ENCODE measurements around the gene RBM8A. TPM values are rescaled to one million over a fixed set of nuclear protein-coding genes. Genes with fewer than 3 reads are reported as not detected.

The RBM8A gene
- total RNA-seq, 3 donors from 2014 or later (not counting 1 experiment from before 2014, with no cell fraction given) = 172 to 204 (median 200) TPM

DNA sequence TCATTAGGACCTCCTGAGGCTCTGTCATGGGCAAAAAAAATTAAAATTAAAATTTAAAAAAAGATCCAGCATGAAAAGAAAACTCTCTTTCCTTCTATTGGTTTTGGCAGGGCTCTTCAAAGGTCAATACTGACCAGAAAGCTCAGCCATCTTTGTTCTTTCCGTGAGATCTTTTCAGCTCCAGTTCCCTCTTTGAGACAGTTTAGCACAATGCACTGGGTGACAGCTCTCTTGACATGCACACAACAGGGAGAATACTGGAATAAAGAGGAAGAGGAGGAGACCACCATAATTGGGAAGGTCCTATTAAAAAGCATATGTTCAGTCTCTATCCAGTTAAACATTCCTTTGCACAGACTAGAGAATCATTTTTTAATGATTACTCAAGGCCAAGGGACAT, 24.2 kb upstream of the RBM8A start:
- H3K36me3 Mint-ChIP-seq = no peaks in the 10 kb centered on the region
- H3K4me1 Mint-ChIP-seq = peaks cover 42 to 72% of the 10 kb centered on the region in 2 donors
- Histone ChIP-seq H3K27me3 (ENCODE audit: control insufficient read depth, insufficient read depth, low read length) (no peaks in the 10 kb centered on the region), H3K36me3 (ENCODE audit: control insufficient read depth, insufficient read depth, low read length) (peaks cover 10% of the 10 kb centered on the region), H3K4me1 (ENCODE audit: control insufficient read depth, insufficient read depth, low read length) (peaks cover 12% of the 10 kb centered on the region), H3K9me3 (ENCODE audit: control insufficient read depth, insufficient read depth, low read length) (no peaks in the 10 kb centered on the region), H3K4me3 (ENCODE audit: low read length) (no peak overlapping the region), H3K27ac (ENCODE audit: low read length) (no peak overlapping the region)
- TF ChIP-seq CTCF (IDR thresholded peaks at IDR 0.05) = no peak
- no peaks in the 10 kb centered on the region for H3K9me3 Mint-ChIP-seq
- no peak for ATAC-seq
- no peak overlapping the region for H3K4me3 Mint-ChIP-seq
- no peak for DNase-seq
- no peaks in the 10 kb centered on the region for H3K27me3 Mint-ChIP-seq (ENCODE audit: low read depth in 2 of 2)
- 100% methylated on average over 1 of the region's 1 CpG for WGBS (ENCODE audit: insufficient coverage)
- H3K27ac Mint-ChIP-seq = no peak overlapping the region
- intact Hi-C loops (cut with micrococcal nuclease) = no loop called here

GRCh38 chr1:145949219-145949618, 21.9 kb upstream of the RBM8A start:
- Histone ChIP-seq H3K9me3 (ENCODE audit: control insufficient read depth, insufficient read depth, low read length) (no peaks in the 10 kb centered on the region), H3K27me3 (ENCODE audit: control insufficient read depth, insufficient read depth, low read length) (no peaks in the 10 kb centered on the region), H3K36me3 (ENCODE audit: control insufficient read depth, insufficient read depth, low read length) (peaks cover 12% of the 10 kb centered on the region), H3K27ac (ENCODE audit: low read length) (no peak overlapping the region), H3K4me3 (ENCODE audit: low read length) (no peak overlapping the region), H3K4me1 (ENCODE audit: control insufficient read depth, insufficient read depth, low read length) (peaks cover 9% of the 10 kb centered on the region)
- WGBS (ENCODE audit: insufficient coverage) = 98% methylated on average over 4 of the region's 4 CpGs
- Mint-ChIP-seq H3K27ac (peak overlapping the region in 1 of 2 donors; percentile 7), H3K4me3 (no peak overlapping the region), H3K36me3 (no peaks in the 10 kb centered on the region), H3K27me3 (ENCODE audit: low read depth in 2 of 2) (no peaks in the 10 kb centered on the region), H3K9me3 (no peaks in the 10 kb centered on the region), H3K4me1 (peaks cover 18 to 49% of the 10 kb centered on the region in 2 donors)
- TF ChIP-seq CTCF (IDR thresholded peaks at IDR 0.05) = no peak
- DNase-seq (no peak), ATAC-seq (no peak)
- intact Hi-C loops (cut with micrococcal nuclease) = no loop called here

DNA sequence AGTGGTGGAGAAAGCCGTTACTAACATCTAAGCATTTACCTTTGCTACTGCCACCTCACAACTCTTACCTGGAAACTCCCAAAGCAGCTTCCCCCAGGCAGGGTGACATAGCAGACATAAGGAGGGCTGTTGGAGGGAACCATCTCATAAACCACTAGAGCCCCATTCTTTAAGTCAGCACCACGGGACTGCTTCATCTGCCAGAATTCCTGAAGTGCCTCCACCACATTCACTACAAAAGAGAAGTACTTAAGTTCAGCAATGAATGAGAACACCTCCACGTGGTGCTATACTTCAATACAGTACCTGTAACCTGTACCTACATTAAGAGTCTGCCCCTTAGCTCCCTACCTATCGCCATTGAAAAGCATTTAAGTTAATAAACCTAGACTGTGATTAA, 20.3 kb upstream of the RBM8A start:
- DNase-seq (no peak), ATAC-seq (no peak)
- H3K4me3 ChIP-seq (ENCODE audit: low read length) = no peak overlapping the region
- Mint-ChIP-seq H3K27ac (peak overlapping the region in 1 of 2 donors; percentile 50), H3K27me3 (ENCODE audit: low read depth in 2 of 2) (no peaks in the 10 kb centered on the region), H3K36me3 (peaks cover 7% of the 10 kb centered on the region), H3K4me3 (no peak overlapping the region), H3K4me1 (peaks cover 20 to 39% of the 10 kb centered on the region in 2 donors), H3K9me3 (no peaks in the 10 kb centered on the region)
- WGBS (ENCODE audit: insufficient coverage) = 96% methylated on average over 4 of the region's 4 CpGs
- H3K36me3 ChIP-seq (ENCODE audit: control insufficient read depth, insufficient read depth, low read length) = peaks cover 17% of the 10 kb centered on the region
- TF ChIP-seq CTCF (IDR thresholded peaks at IDR 0.05) = no peak
- H3K9me3 ChIP-seq (ENCODE audit: control insufficient read depth, insufficient read depth, low read length) = no peaks in the 10 kb centered on the region
- no peaks in the 10 kb centered on the region for H3K27me3 ChIP-seq (ENCODE audit: control insufficient read depth, insufficient read depth, low read length)
- H3K4me1 ChIP-seq (ENCODE audit: control insufficient read depth, insufficient read depth, low read length) = peaks cover 9% of the 10 kb centered on the region
- intact Hi-C loops (cut with micrococcal nuclease) = no loop called here
- no peak overlapping the region for H3K27ac ChIP-seq (ENCODE audit: low read length)

- no peak for DNase-seq
- no peaks in the 10 kb centered on the region for H3K27me3 ChIP-seq (ENCODE audit: control insufficient read depth, insufficient read depth, low read length)
- H3K4me3 Mint-ChIP-seq = no peak overlapping the region
- intact Hi-C loops (cut with micrococcal nuclease) = no loop called here
- no peak overlapping the region for H3K27ac ChIP-seq (ENCODE audit: low read length)
- H3K4me3 ChIP-seq (ENCODE audit: low read length) = no peak overlapping the region
- H3K27me3 Mint-ChIP-seq (ENCODE audit: low read depth in 2 of 2) = no peaks in the 10 kb centered on the region
- no peak overlapping the region for H3K27ac Mint-ChIP-seq
- H3K4me1 ChIP-seq (ENCODE audit: control insufficient read depth, insufficient read depth, low read length) = peaks cover 9% of the 10 kb centered on the region
- ATAC-seq = no peak
- H3K36me3 Mint-ChIP-seq = peaks cover 14% of the 10 kb centered on the region
- peaks cover 24% of the 10 kb centered on the region for H3K36me3 ChIP-seq (ENCODE audit: control insufficient read depth, insufficient read depth, low read length)
- H3K9me3 ChIP-seq (ENCODE audit: control insufficient read depth, insufficient read depth, low read length) = no peaks in the 10 kb centered on the region
- H3K4me1 Mint-ChIP-seq = peaks cover 14 to 36% of the 10 kb centered on the region in 2 donors
- WGBS (ENCODE audit: insufficient coverage) = 100% methylated on average over 2 of the region's 4 CpGs
- no peak for TF ChIP-seq CTCF (IDR thresholded peaks at IDR 0.05)
- H3K9me3 Mint-ChIP-seq = no peaks in the 10 kb centered on the region
Measured at GRCh38 chr1:145946477-145946986, 19.2 kb upstream of the RBM8A start.
